Measurements from ENCODE around the gene HIPK2. TPM values are rescaled to one million over a fixed set of nuclear protein-coding genes. Genes with fewer than 3 reads are reported as not detected.

HIPK2 gene
- total RNA-seq, 1 donor from 2014 or later: 27.6 TPM

DNA sequence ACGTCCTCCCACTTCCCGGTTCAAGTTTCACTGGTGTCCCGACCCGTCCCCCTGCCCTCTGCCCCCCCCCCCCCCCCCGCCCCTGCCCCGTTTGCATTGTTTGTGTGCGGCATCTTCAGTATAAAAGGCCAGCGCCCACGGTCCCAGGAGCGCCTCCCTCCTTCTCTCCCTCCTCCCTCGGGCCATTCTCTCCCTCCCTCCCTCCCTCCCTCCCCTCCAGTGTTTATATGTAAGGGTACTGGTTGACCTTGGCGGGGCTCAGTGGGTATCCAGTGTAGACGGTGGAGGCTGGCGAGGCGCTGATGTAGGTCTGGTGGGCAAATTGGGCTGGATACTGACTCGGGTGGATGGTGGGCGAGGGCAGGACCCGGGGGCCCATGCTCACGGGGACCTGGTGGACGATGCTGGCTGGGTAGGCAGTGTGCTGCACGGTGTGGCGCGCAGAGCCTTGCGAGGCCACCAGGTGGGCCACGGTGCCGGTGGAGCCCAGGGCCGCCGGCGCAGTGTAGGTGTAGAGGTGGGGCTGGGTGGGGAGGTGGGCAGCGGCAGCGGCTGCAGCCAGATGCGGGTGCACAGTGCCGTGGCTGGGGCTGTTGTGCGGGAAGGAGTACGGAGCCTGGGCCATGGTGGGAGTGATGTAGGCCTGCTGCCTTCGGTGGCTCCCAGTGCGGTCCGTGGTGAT lies 205.0 kb downstream of the HIPK2 start:
- Mint-ChIP-seq H3K27me3 (ENCODE audit: low read depth) (no peaks in the 10 kb centered on the region), H3K9me3 (no peaks in the 10 kb centered on the region), H3K4me3 (ENCODE audit: low read depth) (no peak overlapping the region), H3K4me1 (ENCODE audit: low read depth) (no peaks in the 10 kb centered on the region), H3K27ac (no peak overlapping the region), H3K36me3 (ENCODE audit: low read depth) (peaks cover 3% of the 10 kb centered on the region)
- DNase-seq (ENCODE audit: low spot score): no peak
- intact Hi-C loops (cut with micrococcal nuclease): no loop called here

DNA sequence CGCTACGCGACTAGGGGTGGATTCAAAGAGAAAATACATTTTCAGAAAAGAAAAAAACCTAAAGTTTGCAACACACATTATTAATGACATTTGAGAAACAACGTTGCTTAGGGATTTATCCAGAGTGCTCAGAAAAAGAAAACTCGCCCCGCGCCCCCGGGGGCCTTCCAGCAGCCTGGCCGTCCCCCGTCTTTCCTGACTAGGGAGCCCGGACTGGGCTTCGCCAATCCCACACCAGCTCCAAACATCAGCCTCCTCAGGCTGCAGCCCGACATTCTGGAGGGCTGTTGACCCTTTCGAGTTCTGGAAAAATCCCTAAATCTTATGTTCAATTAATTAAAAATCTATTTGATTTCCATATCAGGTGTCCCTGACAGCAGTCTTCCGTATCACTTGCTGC lies 205.7 kb downstream of the HIPK2 start:
- no peak for DNase-seq (ENCODE audit: low spot score)
- H3K4me1 Mint-ChIP-seq (ENCODE audit: low read depth): no peaks in the 10 kb centered on the region
- no peak overlapping the region for H3K4me3 Mint-ChIP-seq (ENCODE audit: low read depth)
- no peak overlapping the region for H3K27ac Mint-ChIP-seq
- no peaks in the 10 kb centered on the region for H3K27me3 Mint-ChIP-seq (ENCODE audit: low read depth)
- peaks cover 3% of the 10 kb centered on the region for H3K36me3 Mint-ChIP-seq (ENCODE audit: low read depth)
- intact Hi-C loops (cut with micrococcal nuclease): no loop called here
- H3K9me3 Mint-ChIP-seq: no peaks in the 10 kb centered on the region

DNA sequence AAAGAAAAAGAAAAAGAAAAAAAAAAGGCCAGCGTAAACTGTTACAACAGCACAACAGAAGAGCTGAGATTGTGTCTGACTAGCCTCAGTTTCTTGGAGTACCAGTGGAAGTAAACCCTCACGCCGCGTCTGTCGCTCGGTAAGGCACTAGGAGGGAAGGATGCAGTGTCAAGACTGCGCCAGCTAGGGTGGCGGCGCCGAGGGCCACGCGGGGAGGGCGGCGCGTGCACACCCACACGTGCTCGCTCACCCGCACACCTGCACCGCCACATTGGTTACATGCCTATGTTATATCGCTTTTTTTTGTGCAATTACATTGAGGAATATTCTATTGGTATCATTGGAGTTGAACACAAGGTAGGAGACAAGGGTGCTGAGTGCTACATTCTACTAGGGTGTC lies 206.1 kb downstream of the HIPK2 start:
- H3K27me3 Mint-ChIP-seq (ENCODE audit: low read depth): no peaks in the 10 kb centered on the region

DNA sequence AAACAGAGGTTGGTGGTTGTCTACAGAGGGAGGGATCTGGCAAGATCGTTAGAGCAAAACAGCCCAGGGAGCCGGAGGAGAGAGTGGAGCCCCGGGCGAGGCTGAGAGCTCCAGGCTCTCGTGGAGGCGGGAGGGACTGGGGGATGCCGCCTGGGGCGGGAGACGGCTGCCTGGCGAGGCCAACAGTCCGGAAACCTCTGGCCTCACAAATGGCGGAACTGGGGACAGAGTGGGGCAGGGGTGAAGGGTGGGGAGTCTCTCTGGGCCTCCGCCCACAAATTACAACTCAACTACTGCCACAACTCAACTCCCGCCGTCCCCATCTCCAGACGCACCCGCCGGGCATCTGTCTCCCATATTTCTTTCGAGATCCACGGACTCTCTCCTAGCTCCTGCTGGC lies 206.6 kb downstream of the HIPK2 start:
- Mint-ChIP-seq H3K27me3 (ENCODE audit: low read depth) (no peaks in the 10 kb centered on the region), H3K36me3 (ENCODE audit: low read depth) (peaks cover 3% of the 10 kb centered on the region), H3K9me3 (no peaks in the 10 kb centered on the region), H3K4me1 (ENCODE audit: low read depth) (no peaks in the 10 kb centered on the region), H3K4me3 (ENCODE audit: low read depth) (no peak overlapping the region), H3K27ac (no peak overlapping the region)
- intact Hi-C loops (cut with micrococcal nuclease): no loop called here
- DNase-seq (ENCODE audit: low spot score): no peak

More for the DNA sequence above, 206.1 kb downstream of the HIPK2 start:
- no peak overlapping the region for H3K4me3 Mint-ChIP-seq (ENCODE audit: low read depth)
- DNase-seq (ENCODE audit: low spot score): no peak
- H3K27ac Mint-ChIP-seq: no peak overlapping the region
- H3K9me3 Mint-ChIP-seq: no peaks in the 10 kb centered on the region
- peaks cover 3% of the 10 kb centered on the region for H3K36me3 Mint-ChIP-seq (ENCODE audit: low read depth)
- intact Hi-C loops (cut with micrococcal nuclease): no loop called here
- H3K4me1 Mint-ChIP-seq (ENCODE audit: low read depth): no peaks in the 10 kb centered on the region

DNA sequence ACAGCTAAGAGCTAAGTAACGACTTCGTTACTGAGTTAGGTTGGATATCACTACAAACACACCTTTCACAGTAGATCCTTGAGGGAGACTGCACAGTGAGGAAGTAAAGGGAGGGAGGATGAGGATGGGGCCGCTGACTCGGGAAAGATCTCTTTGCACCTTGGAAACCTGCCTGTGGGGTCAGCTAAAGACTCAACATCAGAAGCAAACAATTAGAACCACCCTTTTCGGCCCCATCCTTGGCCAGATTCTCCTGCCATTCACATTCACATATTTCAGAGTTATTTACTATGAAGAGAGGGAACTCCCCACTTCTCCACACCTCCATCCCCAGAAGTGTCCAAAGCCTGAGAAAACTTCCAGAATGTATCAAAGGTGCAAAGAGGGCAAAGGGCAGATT lies 207.2 kb downstream of the HIPK2 start:
- Mint-ChIP-seq H3K4me3 (ENCODE audit: low read depth) (no peak overlapping the region), H3K9me3 (no peaks in the 10 kb centered on the region), H3K4me1 (ENCODE audit: low read depth) (no peaks in the 10 kb centered on the region), H3K27ac (no peak overlapping the region), H3K27me3 (ENCODE audit: low read depth) (no peaks in the 10 kb centered on the region), H3K36me3 (ENCODE audit: low read depth) (peaks cover 3% of the 10 kb centered on the region)
- intact Hi-C loops (cut with micrococcal nuclease): no loop called here
- DNase-seq (ENCODE audit: low spot score): no peak

DNA sequence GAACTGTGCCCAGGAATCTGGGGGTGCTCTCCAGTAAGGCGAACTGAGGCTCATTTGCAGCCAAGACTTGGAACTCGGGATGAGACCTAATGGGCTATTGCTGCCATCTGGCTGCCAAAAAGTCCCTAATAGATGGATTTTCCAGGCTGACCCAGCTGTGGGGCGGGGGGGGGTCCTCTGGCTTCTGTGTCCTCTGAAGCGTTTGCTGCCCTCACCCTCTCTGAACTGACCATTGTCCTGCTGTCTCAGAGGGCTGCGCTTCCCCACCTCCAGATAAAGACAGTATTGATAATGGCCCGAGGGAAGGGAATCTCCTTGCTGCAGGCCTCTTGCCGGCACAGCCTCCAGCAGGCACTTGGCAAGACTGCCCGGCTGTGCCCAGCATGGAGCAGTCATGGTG lies 207.7 kb downstream of the HIPK2 start:
- H3K9me3 Mint-ChIP-seq: no peaks in the 10 kb centered on the region
- intact Hi-C loops (cut with micrococcal nuclease): no loop called here
- H3K27me3 Mint-ChIP-seq (ENCODE audit: low read depth): no peaks in the 10 kb centered on the region
- no peak overlapping the region for H3K4me3 Mint-ChIP-seq (ENCODE audit: low read depth)
- DNase-seq (ENCODE audit: low spot score): no peak
- no peak overlapping the region for H3K27ac Mint-ChIP-seq
- H3K36me3 Mint-ChIP-seq (ENCODE audit: low read depth): peaks cover 3% of the 10 kb centered on the region
- no peaks in the 10 kb centered on the region for H3K4me1 Mint-ChIP-seq (ENCODE audit: low read depth)

DNA sequence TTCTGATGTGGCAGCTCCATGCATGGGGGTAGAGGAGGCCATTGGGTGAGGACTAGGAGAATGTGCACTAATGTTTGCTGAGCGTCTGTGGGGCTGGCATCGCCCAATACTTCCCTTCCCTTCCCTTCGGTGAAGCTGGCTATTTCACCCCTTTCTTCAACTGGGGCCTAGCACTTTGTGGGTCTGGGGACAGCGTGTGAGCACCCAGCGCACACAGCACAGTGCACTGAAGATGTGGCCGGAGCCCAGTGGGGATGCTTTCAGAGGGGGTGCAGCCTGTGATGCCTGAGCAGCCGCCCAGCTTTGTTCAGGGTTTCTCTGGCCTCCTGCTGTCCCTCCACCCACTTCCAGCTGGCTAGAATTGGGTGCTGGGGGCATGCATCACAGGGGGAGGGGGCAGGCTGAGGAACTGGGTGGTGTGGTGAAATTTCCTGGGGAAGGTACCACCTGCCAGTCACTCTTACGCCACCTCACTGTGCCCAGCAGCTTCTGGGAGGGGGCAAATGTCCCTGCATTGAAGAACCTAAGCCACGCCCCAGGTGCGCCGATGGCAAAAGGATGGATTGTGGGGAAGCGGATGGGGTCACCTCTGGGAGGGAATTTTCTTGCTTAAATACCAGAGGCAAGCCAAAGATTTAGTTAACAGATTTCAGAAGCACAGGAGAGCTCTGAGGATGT lies 208.8 kb downstream of the HIPK2 start:
- no peak for DNase-seq (ENCODE audit: low spot score)
- Mint-ChIP-seq H3K4me1 (ENCODE audit: low read depth) (no peaks in the 10 kb centered on the region), H3K27me3 (ENCODE audit: low read depth) (no peaks in the 10 kb centered on the region), H3K36me3 (ENCODE audit: low read depth) (peaks cover 3% of the 10 kb centered on the region), H3K9me3 (no peaks in the 10 kb centered on the region), H3K27ac (no peak overlapping the region), H3K4me3 (ENCODE audit: low read depth) (no peak overlapping the region)
- intact Hi-C loops (cut with micrococcal nuclease): no loop called here

DNA sequence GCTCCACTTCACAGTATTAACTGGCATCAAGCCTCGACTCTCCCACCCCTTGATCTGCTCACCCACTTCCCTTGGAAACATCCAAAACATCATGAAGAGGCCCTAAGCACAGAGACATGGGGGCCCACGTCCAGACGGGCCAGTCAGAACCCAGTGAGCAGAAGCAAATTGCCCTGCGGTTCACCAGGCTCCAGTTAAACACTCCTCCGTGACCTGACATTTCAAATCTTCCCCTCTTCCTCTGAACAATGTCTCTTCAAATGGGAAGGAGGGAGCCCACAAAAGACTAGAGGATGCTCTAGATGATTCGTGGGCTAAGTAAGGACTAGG lies 209.5 kb downstream of the HIPK2 start:
- H3K4me3 Mint-ChIP-seq (ENCODE audit: low read depth): no peak overlapping the region
- peaks cover 3% of the 10 kb centered on the region for H3K36me3 Mint-ChIP-seq (ENCODE audit: low read depth)
- no peak for DNase-seq (ENCODE audit: low spot score)
- intact Hi-C loops (cut with micrococcal nuclease): no loop called here
- no peaks in the 10 kb centered on the region for H3K4me1 Mint-ChIP-seq (ENCODE audit: low read depth)
- no peaks in the 10 kb centered on the region for H3K9me3 Mint-ChIP-seq
- H3K27me3 Mint-ChIP-seq (ENCODE audit: low read depth): no peaks in the 10 kb centered on the region
- H3K27ac Mint-ChIP-seq: no peak overlapping the region

DNA sequence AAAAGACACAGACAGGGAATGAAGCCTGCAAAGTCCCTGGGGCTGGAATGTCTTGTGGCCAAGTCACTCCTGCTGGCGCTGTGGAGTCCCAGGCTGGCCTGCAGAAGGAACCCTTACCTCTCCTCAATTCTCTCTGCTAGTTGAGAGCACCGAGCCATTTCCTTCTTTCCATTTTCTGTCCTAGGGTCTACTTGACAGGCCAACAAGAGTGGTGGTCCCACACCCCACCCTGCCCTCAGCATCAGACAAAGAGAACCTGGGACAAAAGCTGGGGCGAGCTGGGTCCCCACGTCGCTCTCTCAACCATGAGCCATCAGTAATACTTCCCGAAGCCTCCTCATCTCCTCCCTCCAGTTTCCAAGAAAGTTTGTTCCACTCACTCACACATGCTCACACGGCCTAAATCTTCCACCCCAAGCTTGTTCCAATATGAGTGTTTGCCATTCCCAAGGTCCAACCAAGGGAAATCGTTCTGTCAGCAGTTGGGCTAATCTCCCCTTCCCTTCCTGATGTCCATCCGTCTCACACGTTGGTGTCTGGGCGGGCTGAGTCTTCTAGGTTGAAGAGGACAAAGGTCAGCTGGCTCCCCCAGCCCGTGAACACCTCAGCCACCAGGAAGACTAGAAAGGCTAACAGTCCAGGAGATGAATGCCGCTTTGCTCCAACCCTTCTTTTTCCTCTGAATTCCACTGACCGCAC lies 210.0 kb downstream of the HIPK2 start:
- DNase-seq (ENCODE audit: low spot score): no peak
- intact Hi-C loops (cut with micrococcal nuclease): no loop called here
- Mint-ChIP-seq H3K4me3 (ENCODE audit: low read depth) (no peak overlapping the region), H3K36me3 (ENCODE audit: low read depth) (peaks cover 3% of the 10 kb centered on the region), H3K27me3 (ENCODE audit: low read depth) (no peaks in the 10 kb centered on the region), H3K27ac (no peak overlapping the region), H3K9me3 (no peaks in the 10 kb centered on the region), H3K4me1 (ENCODE audit: low read depth) (no peaks in the 10 kb centered on the region)

DNA sequence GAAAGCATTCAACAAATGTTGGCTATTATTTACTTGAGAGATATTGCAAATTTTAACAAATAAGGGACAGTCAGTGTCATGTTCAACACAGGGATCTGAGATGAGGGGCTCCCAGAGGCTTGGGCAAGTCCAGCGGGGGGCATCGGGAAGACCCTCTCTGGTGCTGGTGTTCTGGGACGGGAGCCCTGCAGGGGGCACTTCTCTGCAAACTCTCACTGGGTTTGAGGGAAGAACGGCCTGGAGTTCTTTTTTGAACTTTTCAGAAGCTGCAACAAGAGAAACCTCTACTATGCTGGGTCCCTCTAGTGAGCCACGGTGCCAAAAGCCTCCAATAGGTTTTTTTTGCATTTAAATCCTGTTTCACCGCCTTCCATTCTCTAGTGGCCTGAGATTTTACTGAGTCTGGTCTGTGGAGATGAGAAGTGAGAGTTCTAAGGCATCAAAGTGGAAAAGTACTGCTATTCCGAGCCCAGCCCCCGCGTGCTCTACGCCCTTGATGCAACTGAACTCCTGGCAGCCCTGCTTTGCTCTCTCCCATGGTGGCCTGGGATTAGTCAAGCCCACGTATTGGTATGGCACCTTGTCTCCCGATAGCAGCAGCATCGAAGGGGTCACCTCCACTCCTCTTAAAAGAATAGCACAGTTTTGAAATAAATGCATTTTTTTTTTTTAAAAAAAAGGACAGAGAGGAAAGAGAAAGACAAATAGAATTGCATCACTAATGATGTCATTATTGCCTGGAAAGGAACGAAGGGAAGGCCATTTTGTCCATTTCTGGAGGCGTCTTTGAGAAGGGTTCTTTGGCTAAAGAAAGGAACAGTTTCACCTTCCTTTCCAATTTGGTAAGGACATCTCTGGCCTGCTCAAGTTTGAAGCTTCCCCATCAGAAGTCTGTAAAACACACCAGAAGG lies 210.8 kb downstream of the HIPK2 start:
- no peaks in the 10 kb centered on the region for H3K4me1 Mint-ChIP-seq (ENCODE audit: low read depth)
- no peak for DNase-seq (ENCODE audit: low spot score)
- H3K4me3 Mint-ChIP-seq (ENCODE audit: low read depth): no peak overlapping the region
- no peaks in the 10 kb centered on the region for H3K9me3 Mint-ChIP-seq
- intact Hi-C loops (cut with micrococcal nuclease): no loop called here
- no peak overlapping the region for H3K27ac Mint-ChIP-seq
- H3K36me3 Mint-ChIP-seq (ENCODE audit: low read depth): peaks cover 3% of the 10 kb centered on the region
- H3K27me3 Mint-ChIP-seq (ENCODE audit: low read depth): no peaks in the 10 kb centered on the region

DNA sequence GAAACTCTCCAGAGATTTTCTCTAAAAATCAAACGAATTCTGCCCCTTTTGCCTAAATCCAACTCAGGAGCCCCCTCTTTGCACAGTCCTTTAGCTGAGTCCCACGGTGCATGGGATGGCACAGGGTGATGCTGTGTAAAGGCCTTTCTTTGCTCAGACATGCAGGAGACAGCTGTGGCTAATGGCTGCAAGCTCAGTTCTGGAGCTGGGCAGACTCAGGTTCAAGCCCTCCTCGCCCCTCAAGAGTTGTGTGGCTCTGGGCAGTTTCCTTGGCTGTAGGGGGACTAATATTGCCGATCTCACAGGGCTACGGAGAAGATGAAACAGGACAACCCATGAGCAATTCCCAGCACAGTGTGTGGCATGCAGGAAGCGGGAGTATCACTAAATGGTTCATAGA lies 211.7 kb downstream of the HIPK2 start:
- Mint-ChIP-seq H3K27me3 (ENCODE audit: low read depth) (no peaks in the 10 kb centered on the region), H3K27ac (no peak overlapping the region), H3K4me1 (ENCODE audit: low read depth) (no peaks in the 10 kb centered on the region), H3K9me3 (no peaks in the 10 kb centered on the region), H3K4me3 (ENCODE audit: low read depth) (no peak overlapping the region), H3K36me3 (ENCODE audit: low read depth) (peaks cover 3% of the 10 kb centered on the region)
- no peak for DNase-seq (ENCODE audit: low spot score)
- intact Hi-C loops (cut with micrococcal nuclease): no loop called here

DNA sequence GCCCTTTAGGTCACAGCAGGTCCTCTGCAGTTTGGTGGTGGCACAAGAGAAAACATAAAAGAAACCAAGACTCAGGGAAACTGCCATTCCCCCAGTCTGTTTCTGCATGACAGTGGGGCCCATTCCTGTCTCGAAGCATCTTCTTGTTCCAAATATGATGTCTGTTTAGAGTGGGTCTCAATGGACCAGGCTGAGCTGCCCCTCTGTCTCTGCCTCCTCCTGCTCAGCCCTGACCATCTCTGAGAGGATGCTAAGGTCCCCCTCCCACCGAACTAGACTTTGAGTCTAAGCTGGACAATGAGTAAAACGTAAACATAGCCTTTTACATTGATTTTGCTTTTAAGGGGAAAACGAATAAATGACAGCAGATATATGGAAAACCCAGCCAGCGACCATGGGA lies 213.9 kb downstream of the HIPK2 start:
- Mint-ChIP-seq H3K9me3 (no peaks in the 10 kb centered on the region), H3K4me3 (ENCODE audit: low read depth) (no peak overlapping the region), H3K4me1 (ENCODE audit: low read depth) (no peaks in the 10 kb centered on the region), H3K27me3 (ENCODE audit: low read depth) (no peaks in the 10 kb centered on the region), H3K36me3 (ENCODE audit: low read depth) (no peaks in the 10 kb centered on the region), H3K27ac (no peak overlapping the region)
- no peak for DNase-seq (ENCODE audit: low spot score)
- intact Hi-C loops (cut with micrococcal nuclease): no loop called here

All from activated T-helper 2 cell treated with anti-CD3 and anti-CD28 coated beads, Interferon-gamma antibody, Interleukin-2, Interleukin-4, amounts not matched to agents 10 μg/mL and 5 μg/mL and 100 μg/mL, durations not matched to agents 14 hours and 24 hours and 36 hours (primary cell).